Measurements from ENCODE around the gene C16orf78.
A peak's percentile ranks its signal among the peaks of the same experiment; 100 is the strongest.

C16orf78 gene

DNA sequence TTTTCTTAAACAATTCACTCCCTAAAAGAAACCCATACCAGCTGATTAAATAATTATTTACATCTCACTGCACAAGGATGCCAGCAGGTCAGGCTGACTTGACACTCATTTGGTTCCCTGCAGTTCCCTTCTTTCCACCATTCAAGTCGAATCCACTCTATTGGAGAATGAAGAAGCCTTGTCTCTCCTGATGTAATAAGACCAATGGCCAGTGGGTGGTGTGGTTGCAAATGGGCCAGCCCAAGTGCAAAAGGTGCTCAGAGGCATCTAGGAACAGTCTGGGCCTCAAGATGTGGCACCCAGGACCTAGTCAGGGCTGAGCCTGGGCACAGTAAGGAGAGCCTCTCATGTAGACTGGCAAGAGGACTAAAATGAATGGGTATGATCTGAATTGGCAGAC lies 9.3 kb downstream of the C16orf78 start:
- DNase-seq (ENCODE audit: low read depth, low spot score) = peak; percentile 53

DNA sequence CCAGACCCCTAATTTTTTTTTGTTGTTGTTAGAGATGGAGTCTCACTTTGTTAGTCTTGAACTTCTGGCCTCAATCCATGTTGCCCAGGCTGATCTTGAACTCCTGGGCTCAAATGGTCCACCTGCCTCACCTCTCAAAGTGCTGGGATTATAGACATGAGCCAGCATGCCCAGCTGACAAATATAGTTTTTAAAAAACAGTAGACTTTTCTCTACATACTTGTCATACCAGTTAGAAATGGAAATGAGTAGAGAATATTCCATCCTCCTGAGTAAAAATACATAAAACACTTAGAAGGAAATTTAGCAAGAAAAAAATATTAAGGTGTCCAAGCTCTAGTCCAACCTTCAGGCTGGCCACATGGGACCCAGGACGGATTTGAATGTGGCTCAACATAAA lies 21.4 kb downstream of the C16orf78 start:
- DNase-seq (ENCODE audit: low read depth, low spot score) = no peak

DNA sequence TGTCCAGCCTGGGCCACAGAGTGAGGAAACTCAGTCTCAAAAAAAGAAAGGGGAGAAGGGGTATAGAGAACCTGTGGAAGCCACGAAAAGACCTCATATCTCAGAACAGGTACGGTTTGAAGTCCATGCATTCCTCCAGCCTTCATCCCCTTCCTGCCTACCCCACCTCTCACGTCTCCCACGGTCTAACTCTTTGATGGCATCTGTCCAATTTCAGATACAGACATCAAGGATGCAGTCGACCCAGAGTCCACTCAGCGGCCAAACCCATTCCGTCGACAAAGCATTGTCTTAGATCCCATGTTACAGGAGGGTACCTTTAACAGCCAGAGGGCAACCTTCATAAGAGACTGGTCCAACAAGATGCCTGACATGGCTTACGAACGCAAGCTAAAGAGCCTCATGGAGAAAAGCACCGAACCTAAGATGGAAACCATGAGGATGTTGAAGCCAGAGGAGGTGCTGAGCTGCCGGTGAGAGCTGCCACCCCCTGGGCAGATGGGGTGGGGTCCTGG lies 22.7 kb downstream of the C16orf78 start:
- DNase-seq (ENCODE audit: low read depth, low spot score) = no peak

DNA sequence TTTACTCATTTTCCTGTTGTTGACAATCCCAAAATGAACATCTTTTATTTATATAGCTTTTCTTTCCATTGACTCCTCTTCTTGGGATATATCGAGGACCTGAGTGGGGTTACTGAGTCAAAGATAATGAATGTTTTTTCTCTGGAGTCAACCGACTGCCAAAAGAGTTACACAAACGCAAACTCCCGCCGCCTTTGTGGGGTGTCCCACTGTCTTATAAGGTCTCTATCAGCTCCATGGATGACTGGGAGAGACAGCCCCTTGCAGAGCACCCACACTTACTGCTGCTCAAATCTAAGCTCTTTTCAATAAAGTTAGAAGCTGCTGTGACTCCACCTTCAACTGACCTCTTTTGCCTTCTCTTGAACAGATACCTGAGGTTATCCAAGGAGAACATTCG lies 25.2 kb downstream of the C16orf78 start:
- DNase-seq (ENCODE audit: low read depth, low spot score) = no peak

DNA sequence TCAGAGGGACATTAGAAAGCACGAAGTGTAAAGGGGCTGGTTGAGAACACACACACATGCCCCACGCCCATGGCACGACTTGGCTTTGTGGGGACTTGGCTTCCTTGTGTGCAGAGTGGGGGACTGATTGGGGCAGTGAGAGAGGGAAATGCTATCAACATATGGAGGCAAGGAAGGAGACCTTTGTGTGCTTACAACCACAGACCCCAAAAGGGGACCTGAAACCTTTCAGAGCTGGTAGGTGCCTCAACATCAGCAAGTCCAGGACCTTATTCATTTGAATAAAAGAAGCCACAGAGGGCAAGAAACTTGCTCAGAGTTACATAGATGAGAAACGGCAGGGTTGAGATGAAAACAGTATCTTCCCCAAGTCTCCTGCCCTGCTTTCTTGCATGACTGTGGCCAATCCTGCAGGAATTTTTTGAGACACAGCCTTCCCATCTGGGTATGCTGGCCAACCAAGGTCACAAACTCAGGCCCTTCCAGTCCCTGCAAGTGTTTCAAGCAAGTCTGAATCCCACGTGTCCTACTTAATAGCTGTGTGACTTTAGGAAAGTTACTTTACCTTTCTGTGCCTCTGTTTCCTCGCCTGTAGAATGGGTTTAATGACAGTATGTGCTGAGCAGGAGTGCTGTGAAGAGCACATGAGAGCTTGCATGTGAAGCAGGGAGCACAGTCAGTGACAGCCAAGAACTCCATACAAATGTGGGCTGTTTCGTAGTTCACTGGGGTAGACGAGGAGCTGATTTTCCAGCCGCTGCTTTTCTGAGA lies 26.2 kb downstream of the C16orf78 start:
- no peak for DNase-seq (ENCODE audit: low read depth, low spot score)

DNA sequence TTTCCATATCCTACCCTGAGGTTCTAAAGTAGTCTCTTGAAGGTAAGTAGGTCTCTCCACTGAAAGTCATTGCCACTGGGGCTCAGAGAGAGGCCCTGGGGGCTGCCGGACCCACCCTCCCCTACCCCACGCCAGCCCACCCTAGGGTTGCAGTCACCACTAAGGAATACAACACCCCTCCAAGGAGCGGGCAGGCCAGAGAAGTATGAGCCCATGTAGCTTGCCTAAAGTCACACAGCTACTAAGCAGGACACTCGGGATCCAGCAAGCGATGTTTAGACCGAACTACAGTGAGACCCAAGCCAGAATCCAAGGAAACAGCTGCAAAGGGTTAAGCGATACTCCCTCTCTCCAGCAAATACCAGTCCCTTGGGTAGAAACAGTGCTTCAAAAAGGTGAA lies 27.0 kb downstream of the C16orf78 start:
- DNase-seq (ENCODE audit: low read depth, low spot score) = no peak

DNA sequence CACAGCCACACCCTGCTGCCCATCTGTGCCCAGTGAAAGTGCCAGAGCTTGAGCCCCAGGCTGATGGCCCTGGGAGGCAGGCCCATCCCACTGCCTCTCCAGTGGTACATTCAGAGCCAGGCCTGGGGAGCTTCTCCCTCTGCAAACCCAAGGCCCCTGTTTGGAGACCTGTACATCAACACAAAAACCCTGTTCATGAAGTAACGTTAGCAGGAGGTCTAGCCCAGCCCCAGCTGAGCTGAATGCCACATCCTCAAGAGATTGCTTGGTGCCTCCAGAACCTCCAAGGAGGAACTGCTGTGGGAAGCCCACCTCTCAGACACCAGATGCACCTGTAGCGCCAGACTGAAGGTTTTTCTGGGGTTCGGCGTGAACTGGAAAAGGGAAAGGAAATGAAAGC lies 31.5 kb downstream of the C16orf78 start:
- no peak for DNase-seq (ENCODE audit: low read depth, low spot score)

DNA sequence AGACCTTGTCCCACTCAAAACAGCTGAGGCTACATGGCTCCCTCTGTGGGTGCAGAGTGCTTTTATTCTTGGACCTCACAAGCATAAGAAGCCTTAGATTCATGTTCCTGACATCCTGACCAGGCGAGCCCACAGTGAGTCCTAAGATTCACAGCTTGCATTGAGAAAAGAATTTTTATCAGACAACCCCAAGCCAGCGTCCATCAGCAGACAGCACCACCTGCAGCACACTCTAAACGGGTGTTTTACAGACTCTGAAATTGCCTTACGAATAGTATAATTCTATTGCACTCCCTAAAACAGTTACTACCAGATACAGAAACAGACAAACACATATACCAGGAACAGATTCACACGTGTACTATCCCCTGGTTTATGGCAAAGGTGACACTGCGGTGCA lies 31.9 kb downstream of the C16orf78 start:
- DNase-seq (ENCODE audit: low read depth, low spot score) = no peak

DNA sequence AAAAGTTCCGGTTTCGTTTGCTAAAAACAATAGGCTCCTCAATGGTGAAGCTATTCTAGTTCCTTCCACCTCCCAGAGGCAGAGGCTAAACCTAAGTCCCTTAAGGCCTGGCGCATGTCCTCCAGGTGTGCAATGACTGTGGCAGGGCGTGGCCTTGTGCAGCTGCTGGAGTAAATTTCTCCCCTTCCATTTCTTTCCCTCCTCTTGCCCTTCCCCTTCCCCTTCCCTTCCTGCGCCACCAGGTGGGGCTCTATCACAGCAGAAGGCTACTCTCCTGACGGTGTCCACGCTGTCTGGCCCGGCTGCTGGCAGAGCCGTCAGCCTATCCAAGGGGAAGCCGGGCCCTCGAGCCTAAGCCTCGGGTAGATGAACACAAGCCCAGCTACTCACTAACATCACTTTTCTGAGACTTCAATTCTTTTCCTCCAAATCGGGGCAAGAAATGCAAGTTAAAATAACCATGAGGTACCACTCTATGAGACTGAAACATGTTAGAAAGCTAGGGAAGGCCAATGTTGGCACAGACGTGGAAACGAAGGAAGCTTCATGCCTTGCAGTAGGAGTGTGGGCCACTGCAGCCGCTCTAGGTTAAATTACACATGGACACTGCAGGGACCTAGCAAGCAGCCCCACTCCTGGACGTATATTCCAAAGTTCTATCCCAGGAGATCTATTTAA lies 34.4 kb downstream of the C16orf78 start:
- DNase-seq (ENCODE audit: low read depth, low spot score) = peak; percentile 93

DNA sequence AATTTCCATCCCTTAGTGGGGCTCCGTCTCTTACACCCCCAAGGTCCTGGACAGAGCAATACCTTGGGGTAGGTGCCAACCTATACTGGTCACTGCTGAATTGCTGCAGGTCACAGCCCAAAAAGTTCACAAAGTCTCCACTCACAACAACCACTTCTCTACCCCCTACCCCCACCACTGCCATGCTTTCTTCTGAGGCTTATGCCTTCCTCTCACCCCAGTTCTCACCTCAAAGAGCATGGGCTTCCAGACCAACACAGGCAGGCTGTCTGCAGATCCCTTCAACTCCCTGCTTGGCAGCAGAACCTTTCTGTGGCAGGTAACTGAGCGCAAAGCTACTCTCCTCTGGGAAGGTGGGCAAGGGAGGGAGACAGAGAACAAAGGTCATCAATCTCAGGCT lies 35.5 kb downstream of the C16orf78 start:
- no peak for DNase-seq (ENCODE audit: low read depth, low spot score)

DNA sequence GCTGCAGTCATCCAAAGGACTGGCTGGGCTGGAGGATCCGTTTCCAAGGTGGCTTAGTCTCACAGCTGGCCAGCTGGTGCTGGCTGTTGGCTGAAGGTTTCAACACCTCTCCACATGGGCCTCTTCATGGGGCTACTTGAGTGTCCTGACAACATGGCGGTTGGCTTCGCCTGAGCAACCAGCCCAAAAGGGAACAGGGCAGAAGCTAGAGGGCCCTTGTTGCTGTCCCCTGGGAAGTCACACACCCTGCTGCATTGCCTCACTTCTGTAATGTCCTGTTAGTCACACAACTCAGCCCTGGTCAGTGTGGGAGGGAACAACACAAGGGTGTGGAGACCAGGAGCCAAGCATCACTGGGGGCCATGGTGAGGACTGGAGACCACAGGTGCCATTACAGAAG lies 36.6 kb downstream of the C16orf78 start:
- DNase-seq (ENCODE audit: low read depth, low spot score) = no peak

DNA sequence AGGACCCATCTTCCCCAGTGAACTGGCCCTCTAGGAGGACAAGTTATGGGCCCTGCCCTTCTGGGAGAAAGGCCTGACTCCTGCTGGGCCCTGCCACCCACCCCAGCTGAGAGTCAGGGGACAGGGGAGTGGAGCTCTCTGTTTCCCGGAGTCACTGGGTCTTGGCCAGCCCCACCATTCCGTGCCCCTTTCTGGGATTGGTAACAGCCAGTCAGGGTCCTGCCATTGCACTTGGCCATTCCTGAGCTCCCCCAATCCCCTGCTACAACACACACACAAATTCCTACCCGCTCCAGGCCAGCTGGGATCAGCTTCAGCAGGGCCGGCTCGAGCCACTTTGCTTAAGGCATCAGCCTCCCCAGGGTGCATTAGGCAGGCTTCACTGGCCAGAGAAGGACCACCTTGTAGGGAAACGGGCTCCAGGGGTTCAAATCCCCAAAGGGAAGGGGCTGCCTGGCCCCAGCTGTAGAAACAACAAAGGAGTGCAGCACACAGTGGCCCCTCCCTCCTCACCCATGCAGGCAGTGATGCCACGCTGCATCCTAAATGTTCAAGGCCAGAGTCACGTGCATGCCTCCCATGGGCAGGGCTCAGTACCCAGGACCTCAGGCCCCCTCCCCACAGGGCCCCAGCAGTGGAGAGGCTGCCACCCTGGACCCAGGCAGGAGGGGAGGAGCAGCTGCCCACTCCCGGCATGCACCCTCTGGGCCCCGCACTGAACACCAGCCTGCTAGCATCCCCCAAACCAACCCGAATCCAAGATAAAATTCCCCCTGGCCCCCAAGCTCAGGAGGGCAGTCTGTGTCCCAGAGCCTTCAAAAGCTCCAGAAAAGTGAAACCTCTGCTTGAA lies 37.7 kb downstream of the C16orf78 start:
- DNase-seq (ENCODE audit: low read depth, low spot score) = no peak

DNA sequence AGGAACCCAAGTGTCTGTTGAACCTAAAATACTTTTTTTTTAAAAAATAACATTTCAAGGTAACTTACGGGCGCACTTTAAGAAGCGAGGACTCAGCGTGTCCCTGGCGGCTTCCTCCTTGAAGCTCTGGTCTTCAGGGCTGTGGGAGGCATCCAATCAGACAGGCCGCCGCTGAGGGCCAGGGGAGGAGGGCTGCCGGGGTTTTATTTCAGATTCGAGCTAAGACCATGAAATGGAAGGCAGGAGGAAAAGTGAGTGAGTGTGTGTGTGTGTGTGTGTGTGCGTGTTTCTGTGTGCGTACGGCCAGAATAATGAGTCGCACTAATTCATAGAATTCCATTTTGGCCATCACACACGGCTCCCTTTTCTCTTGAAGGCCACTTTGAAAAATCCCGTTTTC lies 41.1 kb downstream of the C16orf78 start:
- no peak for DNase-seq (ENCODE audit: low read depth, low spot score)

DNA sequence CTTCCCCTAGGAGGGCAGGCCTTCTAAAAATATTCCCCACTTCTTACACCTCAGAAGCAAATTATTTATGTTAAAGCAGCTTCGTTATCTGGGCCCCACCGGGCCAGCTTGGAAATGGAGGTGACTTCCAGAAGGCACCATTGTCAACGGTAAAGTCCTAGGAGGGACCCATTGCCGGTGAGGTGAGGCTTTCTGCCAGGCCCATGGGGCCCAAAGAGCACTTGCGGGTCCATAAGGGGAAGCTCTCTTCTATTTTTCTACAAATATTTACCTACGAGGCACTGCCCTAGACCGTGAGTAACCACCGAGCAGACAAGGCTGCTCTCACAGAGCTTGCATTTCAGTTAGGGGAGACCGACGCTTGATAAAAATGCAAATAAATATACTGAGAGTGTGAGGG lies 41.5 kb downstream of the C16orf78 start:
- DNase-seq (ENCODE audit: low read depth, low spot score) = no peak

DNA sequence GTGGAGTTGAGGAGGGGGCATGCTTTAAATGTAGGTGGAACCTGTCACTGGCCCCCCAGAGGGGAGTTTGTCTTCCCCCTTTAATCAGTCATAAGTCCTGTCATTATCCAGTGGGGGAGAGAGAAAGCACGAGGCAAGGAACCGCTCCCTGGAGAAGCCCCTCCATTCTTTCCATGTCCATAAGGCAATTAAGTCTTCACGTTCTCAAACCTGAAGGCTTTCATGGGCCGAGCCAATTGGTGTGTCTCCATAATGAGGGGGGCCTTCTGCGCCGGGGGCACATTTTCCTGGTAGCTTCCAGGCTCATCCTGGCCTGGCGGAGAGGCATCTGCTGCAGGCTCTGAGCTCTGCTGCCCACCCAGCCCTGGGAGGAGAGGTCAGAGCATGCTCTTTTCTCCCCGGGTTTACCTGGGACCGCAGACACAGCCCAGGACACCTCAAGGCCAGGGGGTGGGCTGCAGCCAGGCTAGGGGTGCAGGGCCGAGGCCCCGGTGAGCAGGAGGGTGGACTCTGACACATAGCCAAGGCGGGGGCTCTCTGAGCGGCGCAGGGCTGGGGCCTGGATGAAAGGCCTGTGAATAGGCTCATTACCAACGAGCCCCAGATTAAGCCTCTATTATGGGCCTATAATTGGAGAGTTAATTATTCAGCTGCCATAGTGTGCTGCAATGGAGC lies 42.5 kb downstream of the C16orf78 start:
- DNase-seq (ENCODE audit: low read depth, low spot score) = no peak

DNA sequence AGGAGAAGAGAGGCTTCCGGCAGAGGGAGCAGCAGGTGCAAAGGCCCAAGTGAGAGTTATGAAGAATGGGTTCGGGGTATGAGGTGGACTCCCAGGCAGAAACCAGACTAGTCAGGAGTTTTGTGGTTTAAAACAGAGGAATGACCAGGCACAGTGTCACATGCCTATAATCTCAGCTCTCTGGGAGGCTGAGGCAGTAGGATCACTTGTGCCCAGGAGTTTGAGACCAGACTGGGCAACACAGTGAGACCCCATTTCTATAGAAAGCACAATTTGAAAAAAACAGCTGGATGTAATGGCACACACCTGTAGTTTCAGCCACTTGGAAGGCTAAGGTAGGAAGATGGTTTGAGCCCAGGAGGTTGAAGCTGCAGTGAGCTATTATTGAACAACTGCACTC lies 43.8 kb downstream of the C16orf78 start:
- DNase-seq (ENCODE audit: low read depth, low spot score) = no peak

DNA sequence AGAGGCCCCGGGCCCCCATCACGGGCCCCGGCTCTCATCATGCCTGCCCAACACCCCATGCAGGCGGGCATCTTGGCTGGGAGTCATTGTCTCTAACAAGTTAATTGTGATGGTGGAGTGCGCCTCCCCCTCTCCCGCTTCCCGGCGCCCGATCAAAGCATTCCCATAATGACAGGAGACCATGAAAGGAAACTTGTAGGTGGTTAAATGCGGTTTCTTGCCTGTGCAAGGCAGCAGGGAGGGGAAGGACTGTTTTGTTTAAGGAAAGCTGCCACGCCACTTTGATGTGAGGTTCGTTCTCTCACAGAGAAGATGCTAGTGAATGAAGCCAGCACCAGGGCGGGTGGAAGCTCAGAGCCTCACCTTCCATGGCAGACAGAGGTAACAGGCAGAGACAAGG lies 45.4 kb downstream of the C16orf78 start:
- DNase-seq (ENCODE audit: low read depth, low spot score) = peak; percentile 79

DNA sequence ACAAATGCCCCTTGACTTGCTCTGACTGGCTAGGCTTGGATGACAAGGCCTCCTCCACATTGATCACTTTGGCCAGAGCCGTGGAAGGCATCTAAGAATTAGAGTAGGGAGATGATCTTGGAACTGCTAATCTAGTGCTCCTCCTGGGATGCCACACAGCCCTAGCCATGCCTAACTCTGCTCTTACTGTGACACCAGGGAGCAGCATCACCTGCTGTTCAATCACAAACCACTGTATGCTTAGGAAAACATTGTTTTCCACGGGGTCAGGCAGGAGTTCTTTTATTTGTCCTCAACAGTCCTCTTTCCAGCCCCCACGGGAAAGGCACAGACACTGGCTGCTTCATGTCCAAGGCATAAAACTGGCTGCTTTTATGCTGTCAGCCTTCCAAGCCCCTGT lies 46.3 kb downstream of the C16orf78 start:
- no peak for DNase-seq (ENCODE audit: low read depth, low spot score)

DNA sequence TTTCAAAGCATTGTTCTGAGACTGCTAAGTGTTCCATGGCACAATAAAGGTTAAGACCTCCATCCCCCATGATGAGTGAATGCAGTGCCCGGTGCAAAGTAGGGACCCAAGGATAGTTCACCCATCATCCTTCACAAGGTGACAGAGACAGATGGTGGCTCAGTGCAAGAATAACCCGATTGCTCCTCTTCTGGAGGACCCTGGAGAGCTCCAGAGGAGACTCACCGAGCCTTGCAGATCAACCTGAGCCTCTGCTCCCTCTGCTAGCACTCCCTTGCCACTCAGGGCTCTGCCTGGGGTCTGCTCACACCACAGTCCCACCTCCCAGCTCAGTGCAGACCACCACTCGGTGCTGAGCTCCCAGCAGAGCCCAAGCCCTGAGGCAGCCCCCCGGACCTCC lies 49.3 kb downstream of the C16orf78 start:
- peak; percentile 14 for DNase-seq (ENCODE audit: low read depth, low spot score)

DNA sequence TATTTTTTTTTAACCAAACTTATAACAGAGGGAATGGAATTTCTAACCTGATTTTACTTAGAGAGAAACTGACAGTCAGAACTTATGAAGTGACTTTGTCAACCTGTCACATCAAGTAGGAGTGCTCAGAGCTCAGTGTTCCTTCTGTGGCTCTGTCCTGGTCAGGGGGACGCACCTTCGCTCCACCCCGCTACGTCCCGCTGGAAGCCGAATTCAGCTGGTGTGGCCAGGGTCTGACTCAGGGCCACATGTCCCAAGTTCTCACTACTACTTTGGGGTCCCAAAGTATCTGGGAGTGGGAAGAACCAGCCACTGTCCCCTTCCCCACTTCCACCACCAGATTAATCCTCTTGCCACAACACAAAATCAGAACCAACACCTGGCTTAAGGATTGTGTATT lies 51.4 kb downstream of the C16orf78 start:
- DNase-seq (ENCODE audit: low read depth, low spot score) = no peak

DNA sequence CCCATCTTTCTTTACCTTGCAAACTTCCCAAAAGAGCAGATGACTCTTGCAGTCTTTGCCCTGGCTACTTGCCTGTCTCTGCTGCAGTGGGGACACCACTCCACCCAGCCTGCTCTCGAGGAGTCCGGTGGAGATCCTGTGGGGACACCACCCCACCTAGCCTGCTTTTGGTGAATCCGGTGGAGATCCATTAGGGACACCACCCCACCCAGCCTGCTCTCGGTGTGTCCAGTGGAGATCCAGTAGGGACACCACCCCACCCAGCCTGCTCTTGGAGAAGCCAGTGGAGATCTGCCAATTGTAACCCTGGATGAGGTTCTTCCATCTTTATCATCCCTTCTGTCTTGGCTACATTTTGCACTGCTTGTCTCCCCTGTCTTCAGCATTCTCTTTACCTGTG lies 54.2 kb downstream of the C16orf78 start:
- no peak for DNase-seq (ENCODE audit: low read depth, low spot score)

DNA sequence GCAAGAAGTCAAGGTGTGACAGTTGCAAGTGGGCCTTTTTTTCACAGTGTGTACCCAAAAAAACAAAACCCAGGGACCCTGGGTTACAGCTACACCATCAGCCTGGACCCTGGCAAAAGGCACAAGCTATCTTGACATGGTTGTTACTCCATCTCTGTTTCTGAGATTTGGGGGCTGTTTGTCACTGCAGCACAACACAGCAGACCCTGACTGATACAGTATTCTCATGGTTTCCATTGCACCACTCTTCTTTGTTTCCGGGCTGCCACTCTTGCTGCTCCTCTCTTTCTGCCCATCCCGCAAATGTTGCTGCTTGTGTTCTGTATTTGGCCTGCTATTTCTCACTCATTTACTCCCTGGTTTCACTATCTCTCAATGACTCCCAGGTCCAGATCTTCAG lies 55.2 kb downstream of the C16orf78 start:
- DNase-seq (ENCODE audit: low read depth, low spot score) = no peak
